ENCODE data around the gene TSPAN15.

DNA sequence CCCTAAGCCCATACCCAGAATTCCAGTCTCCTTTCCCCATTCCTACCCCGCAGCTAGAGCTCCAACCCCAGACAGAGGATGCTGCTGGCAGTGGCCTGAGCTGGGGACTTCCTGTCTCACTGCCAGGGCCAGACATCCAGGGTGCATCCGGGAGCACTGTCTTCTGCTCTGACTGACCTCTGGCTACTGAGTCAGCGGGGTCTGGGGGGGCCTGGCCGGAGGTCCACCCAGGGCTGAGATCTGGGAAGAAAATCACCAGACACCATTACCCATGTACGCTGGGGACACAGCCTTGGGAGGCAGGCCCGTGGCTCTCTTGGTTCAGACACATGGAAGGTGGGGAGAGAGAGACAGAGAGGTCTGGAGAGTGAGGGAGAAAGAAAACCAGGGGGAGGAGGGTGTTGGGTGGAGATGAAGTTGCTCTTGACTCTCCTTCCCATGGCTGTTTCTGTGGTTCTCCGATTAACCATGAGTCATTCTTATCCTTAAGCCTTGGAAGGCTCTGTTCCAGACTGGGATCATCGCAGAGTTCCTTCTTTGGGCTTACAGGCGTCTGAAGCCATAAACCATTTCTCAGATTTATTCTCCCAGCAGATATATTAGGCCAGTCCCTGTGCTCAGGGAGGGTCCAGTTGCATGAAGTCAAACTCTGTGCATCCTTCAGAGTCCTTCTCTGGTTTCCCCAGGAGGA lies 23.6 kb downstream of the TSPAN15 start:
- TF ChIP-seq, protein P1, sequence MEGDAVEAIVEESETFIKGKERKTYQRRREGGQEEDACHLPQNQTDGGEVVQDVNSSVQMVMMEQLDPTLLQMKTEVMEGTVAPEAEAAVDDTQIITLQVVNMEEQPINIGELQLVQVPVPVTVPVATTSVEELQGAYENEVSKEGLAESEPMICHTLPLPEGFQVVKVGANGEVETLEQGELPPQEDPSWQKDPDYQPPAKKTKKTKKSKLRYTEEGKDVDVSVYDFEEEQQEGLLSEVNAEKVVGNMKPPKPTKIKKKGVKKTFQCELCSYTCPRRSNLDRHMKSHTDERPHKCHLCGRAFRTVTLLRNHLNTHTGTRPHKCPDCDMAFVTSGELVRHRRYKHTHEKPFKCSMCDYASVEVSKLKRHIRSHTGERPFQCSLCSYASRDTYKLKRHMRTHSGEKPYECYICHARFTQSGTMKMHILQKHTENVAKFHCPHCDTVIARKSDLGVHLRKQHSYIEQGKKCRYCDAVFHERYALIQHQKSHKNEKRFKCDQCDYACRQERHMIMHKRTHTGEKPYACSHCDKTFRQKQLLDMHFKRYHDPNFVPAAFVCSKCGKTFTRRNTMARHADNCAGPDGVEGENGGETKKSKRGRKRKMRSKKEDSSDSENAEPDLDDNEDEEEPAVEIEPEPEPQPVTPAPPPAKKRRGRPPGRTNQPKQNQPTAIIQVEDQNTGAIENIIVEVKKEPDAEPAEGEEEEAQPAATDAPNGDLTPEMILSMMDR (IDR thresholded peaks at IDR 0.05; ENCODE audit: insufficient read depth, low read length, poor library complexity, severe bottlenecking) = no peak
- TF ChIP-seq EZH2phosphoT487 (conservative IDR thresholded peaks at IDR 0.05; ENCODE audit: low read length) = no peak

All from SU-DHL-6 (cell line).